Measurements from ENCODE around the gene RPUSD4.

Gene RPUSD4

DNA sequence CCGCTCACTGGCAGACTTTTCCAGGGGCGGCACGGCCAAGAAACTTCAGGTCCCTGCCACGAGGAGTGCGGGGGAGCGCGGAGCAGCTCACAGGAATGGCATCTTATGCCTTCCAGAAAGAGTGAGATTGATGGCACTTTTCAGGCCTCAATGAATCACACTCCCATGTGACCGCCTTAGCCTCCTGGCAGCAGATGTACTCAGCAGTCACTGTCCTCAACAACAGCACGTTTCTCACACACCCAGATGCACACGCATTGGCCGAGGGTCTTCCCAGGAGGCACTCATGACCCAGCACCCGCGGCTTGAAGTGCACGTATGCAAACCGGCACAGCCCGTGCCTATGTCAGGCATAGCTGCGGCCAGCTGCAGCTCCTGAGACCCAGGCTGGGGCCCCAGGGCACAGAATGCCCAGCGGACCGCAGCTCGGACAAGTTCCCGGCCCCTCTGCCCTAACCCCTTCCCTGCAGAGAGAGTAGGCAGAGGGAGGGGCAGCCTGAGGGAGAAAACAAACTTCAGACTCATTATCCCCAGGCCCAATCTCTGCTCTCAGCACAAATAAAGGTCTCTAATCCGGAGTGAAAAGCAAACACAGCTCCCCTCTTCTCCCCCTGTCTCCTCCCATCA is 48.3 kb downstream of the RPUSD4 start:
- ChIA-PET POLR2A (no interaction called here), CTCF (interaction anchor here (1.0 kb wide), 1 partner anchor 62 kb away, joined by 3 read pairs; no protein-coding TSS in a partner anchor)
- no peak for DNase-seq (ENCODE audit: extremely low spot score)
- TF ChIP-seq, protein P1, sequence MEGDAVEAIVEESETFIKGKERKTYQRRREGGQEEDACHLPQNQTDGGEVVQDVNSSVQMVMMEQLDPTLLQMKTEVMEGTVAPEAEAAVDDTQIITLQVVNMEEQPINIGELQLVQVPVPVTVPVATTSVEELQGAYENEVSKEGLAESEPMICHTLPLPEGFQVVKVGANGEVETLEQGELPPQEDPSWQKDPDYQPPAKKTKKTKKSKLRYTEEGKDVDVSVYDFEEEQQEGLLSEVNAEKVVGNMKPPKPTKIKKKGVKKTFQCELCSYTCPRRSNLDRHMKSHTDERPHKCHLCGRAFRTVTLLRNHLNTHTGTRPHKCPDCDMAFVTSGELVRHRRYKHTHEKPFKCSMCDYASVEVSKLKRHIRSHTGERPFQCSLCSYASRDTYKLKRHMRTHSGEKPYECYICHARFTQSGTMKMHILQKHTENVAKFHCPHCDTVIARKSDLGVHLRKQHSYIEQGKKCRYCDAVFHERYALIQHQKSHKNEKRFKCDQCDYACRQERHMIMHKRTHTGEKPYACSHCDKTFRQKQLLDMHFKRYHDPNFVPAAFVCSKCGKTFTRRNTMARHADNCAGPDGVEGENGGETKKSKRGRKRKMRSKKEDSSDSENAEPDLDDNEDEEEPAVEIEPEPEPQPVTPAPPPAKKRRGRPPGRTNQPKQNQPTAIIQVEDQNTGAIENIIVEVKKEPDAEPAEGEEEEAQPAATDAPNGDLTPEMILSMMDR (IDR thresholded peaks at IDR 0.05; ENCODE audit: control extremely low read depth, extremely low read depth, low read depth, missing control alignments), result no peak

DNA sequence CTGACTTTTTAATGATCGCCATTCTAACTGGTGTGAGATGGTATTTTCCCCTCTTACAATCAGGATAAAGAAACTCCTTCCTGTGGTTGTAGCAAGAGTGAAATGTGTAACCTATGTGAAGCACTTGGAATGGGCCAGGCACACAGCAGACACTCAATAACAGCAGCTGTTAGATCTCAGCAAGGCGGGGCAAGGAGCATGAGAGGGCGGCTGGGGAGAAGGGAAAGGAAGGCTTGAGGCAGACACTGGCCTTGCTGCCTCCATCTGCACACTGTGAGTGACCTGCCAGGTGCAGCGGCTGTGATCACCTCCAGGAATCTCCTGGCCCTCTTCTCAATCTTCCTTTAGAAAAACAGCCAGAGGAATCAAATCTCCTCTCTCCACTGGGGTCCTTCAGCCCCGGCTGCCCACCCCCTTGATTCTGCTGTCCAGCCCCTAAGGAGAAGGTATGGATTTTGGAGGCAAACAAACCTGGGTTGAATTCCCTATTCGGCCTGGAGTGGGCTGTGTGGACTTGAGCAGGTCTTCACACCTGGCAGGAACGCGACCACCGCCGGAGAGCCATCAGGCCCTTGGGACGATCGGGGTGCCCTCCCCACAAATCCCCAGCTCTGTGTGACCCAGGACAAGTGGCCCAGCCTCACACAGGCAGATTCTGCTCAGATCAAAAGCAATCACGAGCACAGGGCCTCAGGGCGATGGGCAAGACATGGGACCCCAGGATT is 49.0 kb downstream of the RPUSD4 start:
- DNase-seq (ENCODE audit: extremely low spot score), result no peak
- POLR2A ChIA-PET, result no interaction called here
- TF ChIP-seq, protein P1 (IDR thresholded peaks at IDR 0.05; ENCODE audit: control extremely low read depth, extremely low read depth, low read depth, missing control alignments), result no peak
- CTCF ChIA-PET, result no interaction called here

DNA sequence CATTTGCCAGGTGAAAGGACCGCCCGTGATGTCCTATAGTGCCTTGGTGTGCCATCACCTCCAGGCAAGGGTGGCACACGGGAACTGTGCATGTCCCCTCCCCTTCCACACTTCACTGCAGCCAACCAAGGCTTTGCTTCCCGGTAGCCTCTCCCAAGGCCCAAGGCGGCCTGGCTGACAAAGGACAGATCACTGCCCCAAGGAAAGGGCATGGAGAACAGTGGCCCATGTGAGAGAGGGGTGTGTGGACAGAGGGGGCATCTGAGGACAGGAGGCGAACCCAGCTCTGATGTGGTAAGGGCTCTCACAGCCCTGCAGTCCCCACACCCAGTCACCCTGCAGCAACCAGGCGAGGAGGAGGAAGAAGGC is 50.4 kb downstream of the RPUSD4 start:
- no peak for DNase-seq (ENCODE audit: extremely low spot score)
- ChIA-PET CTCF (no interaction called here), POLR2A (no interaction called here)
- TF ChIP-seq, protein P1 (IDR thresholded peaks at IDR 0.05; ENCODE audit: control extremely low read depth, extremely low read depth, low read depth, missing control alignments), result no peak

DNA sequence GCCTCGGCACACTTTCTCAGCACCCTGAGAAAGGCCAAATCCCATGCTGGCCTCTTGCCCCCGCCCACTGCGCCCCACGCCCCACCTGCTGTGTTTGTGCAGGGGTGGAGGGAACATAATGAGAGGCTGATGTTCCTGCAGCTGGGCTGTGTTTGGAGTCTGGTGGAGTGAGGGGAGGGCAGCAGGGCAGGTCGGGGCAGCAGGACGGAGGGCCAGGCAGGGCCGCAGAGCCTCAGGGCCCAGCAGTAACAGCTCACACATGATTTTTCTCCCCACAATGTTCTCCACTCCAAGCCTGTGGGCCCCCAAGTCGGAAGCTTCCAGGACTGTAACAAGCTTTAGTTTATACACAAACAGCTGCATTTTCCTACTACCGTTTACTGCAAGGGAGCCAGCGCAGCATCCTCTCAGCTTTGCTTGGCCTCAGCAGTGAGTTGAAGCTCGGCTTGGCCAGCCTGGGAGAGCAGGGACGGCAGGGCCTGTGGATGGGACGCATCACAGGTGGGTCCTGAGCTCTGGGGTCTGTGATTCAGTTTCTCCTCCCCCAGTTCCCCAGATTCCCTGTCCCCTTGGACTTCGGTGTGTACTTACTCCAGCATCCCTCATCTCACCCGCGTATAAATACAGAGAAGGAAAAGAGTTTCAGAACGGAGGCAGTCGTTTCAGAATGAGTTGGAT is 51.0 kb downstream of the RPUSD4 start:
- ChIA-PET CTCF (no interaction called here), POLR2A (no interaction called here)
- TF ChIP-seq, protein P1 (IDR thresholded peaks at IDR 0.05; ENCODE audit: control extremely low read depth, extremely low read depth, low read depth, missing control alignments), result no peak
- no peak for DNase-seq (ENCODE audit: extremely low spot score)

DNA sequence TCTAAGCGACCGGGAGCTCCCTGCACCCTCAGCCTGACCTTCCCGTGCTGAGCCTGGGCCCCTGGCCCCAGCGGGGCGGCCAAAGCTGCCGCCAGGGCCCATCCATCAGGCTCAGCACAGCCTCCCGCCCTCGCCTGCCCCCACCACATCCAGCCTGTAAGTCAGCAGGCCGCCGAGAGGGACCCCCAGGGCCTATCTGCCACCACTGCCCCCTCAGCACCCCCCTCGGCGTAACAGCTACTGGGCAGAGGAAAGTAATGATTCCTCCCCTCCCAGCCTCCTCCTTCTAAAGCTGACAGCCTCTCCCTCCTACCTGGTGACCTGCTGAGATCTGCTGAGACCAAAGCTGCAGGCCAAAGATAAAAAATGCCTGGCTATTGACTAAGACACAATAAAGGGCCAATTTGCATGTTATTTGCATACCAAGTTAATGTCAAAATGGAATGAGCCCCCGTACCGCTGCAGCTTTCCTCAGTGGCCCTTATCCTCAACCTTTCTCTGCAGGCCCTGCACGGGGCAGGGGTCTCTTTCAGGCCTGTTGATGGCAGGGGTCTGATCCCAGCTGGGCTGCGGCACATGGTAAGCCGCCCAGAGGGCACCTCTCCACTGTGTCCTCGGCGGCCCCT is 51.6 kb downstream of the RPUSD4 start:
- ChIA-PET POLR2A (no interaction called here), CTCF (no interaction called here)
- TF ChIP-seq, protein P1 (IDR thresholded peaks at IDR 0.05; ENCODE audit: control extremely low read depth, extremely low read depth, low read depth, missing control alignments), result no peak
- no peak for DNase-seq (ENCODE audit: extremely low spot score)

DNA sequence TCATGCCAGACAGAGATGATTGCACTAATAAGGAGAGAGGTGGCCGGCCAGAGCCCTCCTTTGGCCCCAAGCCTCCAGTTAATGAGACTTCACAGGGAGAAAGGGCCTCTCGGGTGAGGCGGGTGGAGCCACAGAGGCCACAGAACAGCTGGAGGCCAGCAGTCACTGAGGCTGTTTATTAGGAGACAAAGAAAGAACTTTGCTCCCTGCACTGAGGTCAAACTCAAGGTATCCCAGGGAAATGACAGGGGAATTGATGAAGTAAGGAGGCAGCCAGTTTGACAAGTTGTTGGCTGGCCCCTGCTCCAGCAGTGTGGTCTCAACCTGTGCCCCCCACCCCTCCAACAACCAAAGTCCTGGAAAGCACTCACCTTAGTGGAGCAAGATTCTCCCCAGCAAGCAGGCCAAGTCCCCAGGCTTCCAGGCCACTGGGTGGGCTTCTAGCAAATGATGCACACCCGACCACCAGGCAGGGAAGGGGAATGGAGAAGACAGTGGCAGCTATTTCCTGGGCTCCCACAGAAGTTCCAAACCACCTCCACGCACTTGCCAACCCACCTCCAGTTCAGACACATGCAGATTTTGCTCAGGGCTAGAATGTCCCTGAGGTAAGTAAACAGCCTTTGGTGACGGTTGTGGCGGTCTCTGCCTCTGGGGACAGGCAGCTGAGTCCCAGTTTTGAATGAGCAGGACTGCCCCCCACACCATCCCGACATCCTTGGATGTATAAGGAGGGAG is 53.2 kb downstream of the RPUSD4 start:
- no peak for DNase-seq (ENCODE audit: extremely low spot score)
- ChIA-PET CTCF (no interaction called here), POLR2A (no interaction called here)
- TF ChIP-seq, protein P1 (IDR thresholded peaks at IDR 0.05; ENCODE audit: control extremely low read depth, extremely low read depth, low read depth, missing control alignments), result no peak
